GM12878 (cell line): ENCODE results near the gene IRGQ.

ENCODE experiments used
- CHD1 ChIP-seq: IDR thresholded peaks from 2 replicates; pipeline ENCODE4 v1.6.1; 2012; ENCODE audit warnings: low read depth, low read length, improper control_type of control experiment
- CHD4 ChIP-seq: fragments of 200-600 bp; sonication (generic); IDR thresholded peaks from 2 replicates; pipeline ENCODE4 v1.6.1; 2016; ENCODE audit warnings: mild to moderate bottlenecking
- CTCF ChIP-seq, 3 experiments: IDR thresholded peaks in 2 of 3; conservative IDR thresholded peaks in 1 of 3; 2 replicates each; pipeline ENCODE4 v1.5.1; 2011; ENCODE audit warnings: low read depth in 3 of 3, low read length in 3 of 3, mild to moderate bottlenecking in 3 of 3, control low read depth in 2 of 3, moderate library complexity in 2 of 3, inconsistent platforms in 1 of 3, mixed read lengths in 1 of 3; ENCODE audit not compliant: control insufficient read depth in 2 of 3, insufficient read depth in 1 of 3; ENCODE audit errors: extremely low read depth in 1 of 3
- EZH2 ChIP-seq: IDR thresholded peaks from 2 replicates; pipeline ENCODE4 v1.6.1; 2012; ENCODE audit warnings: low read depth, mild to moderate bottlenecking, control low read depth, inconsistent platforms, low read length, borderline replicate concordance; ENCODE audit not compliant: control insufficient read depth
- HDAC2 ChIP-seq: fragments of 200-600 bp; sonication (generic); IDR thresholded peaks from 2 replicates; pipeline ENCODE4 v1.6.1; 2017
- JUNB ChIP-seq: IDR thresholded peaks from 2 replicates; pipeline ENCODE4 v1.6.1; 2016; ENCODE audit warnings: antibody characterized with exemption, mild to moderate bottlenecking
- MTA3 ChIP-seq: IDR thresholded peaks from 2 replicates; pipeline ENCODE4 v1.6.1; 2012; ENCODE audit warnings: low read length, inconsistent platforms, borderline replicate concordance
- NR2C1 ChIP-seq: fragments of 450-650 bp; IDR thresholded peaks from 2 replicates; pipeline ENCODE4 v1.6.1; 2017; ENCODE audit warnings: antibody characterized with exemption, mild to moderate bottlenecking, moderate library complexity
- POLR2AphosphoS5 ChIP-seq: IDR thresholded peaks from 2 replicates; pipeline ENCODE4 v1.6.1; 2011; ENCODE audit warnings: mild to moderate bottlenecking, low read length, inconsistent platforms
- SP1 ChIP-seq: IDR thresholded peaks from one replicate; pipeline ENCODE4 v1.6.1; 2011; ENCODE audit warnings: low read depth, low read length
- TCF3 ChIP-seq: IDR thresholded peaks from 2 replicates; pipeline ENCODE4 v1.6.1; 2012; ENCODE audit warnings: low read depth, mild to moderate bottlenecking, low read length, borderline replicate concordance; ENCODE audit not compliant: insufficient read depth

- TF ChIP-seq HDAC2 (no peak), EZH2 (no peak), NR2C1 (no peak), TCF3 (no peak), CHD1 (no peak), POLR2AphosphoS5 (no peak), SP1 (no peak), CHD4 (no peak), MTA3 (no peak), CTCF (IDR thresholded peaks at IDR 0.05 in 2 of 3, conservative IDR thresholded peaks at IDR 0.05 in 1 of 3; ENCODE audit: control insufficient read depth in 2 of 3, extremely low read depth in 1 of 3, insufficient read depth in 1 of 3, low read depth in 3 of 3, low read length in 3 of 3) (no peak), JUNB (no peak)
Observed at GRCh38 chr19:43569657-43570056, 26.3 kb downstream of the IRGQ start.
